Embryonic facial prominence (tissue), 1 donor: ENCODE results near the gene STRN4.
A peak's percentile ranks its signal among the peaks of the same experiment; 100 is the strongest.

Experiments used
- DNase-seq: peaks from one replicate; pipeline ENCODE4 v3.0.0-alpha.2; 2016; ENCODE audit errors: extremely low spot score

STRN4 gene

DNA sequence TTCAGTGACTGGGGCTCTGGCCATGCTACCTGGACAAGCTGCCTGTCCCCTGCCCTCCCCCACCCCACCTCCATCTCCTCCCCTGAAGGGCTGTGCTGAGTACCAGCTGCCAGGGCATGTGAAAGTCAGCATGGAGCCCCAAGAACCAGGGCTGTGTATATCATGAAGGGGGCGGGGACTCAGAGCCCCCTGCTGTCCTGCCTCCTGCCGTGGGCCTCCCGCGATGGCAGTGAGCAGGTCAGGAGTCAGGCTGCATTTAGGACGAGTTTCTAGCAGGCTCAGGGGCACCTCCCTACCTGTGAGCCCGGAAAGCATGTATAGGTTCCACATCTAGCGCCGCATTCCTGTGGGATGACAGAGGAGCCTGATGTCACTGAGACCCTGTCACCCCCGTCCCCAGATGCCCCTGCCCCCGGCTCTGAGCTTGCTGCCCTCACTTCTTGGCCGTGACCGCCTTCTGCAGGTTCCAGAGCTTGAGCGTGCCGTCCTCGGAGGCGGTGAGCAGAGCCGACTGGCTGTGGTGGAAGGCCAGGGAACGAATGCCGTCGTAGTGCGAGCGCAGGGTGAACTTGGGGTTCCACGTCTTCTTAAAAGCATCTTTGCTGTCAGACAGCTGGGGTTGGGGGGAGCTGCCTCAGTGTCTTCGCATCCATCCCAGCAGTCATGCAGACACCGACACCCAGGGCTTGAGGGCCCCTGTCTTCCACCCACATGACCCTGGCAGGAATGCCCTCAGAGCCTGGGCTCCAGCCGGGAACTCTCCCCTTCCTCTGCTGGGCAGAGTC is 21.0 kb downstream of the STRN4 start:
- no peak for DNase-seq

DNA sequence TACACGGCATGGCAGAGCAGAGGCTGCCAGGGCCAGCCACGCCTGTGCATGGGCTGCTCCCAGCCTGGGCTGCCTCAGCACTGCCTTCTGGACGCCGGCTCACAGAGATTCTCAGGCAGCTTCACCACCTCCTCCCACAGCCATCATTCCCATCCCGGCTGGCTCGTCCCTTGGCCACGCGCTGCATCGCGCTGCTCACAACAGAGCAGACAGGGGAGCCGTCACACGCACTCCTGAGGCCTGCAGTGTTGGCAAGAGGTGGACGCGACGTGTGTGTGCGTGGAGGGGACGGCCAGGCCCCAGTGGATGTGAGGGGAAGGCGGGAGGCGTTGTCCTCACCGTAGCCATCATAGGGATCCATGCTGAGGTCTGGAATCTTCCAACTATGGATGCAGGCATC is 21.8 kb downstream of the STRN4 start:
- no peak for DNase-seq

DNA sequence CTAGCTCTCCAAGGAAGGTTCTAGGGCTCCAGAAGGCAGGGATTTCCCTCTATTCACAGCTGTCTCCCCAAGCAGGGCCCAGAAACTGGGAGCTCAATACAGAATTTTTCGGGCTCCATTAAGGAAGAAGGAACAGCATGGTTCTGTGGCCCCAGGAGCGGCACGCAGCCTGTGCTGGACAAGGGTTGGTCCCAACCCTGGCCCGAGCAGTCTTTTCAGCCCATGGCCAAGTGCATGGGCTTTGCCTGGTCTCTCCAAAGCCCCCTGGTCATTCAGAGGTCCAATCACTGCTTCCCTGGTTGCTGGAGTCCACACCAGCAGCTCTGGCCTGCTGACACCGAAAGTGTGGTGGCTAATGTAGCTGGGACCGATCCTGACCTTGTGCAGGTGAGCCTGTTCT is 22.8 kb downstream of the STRN4 start:
- DNase-seq, result no peak

DNA sequence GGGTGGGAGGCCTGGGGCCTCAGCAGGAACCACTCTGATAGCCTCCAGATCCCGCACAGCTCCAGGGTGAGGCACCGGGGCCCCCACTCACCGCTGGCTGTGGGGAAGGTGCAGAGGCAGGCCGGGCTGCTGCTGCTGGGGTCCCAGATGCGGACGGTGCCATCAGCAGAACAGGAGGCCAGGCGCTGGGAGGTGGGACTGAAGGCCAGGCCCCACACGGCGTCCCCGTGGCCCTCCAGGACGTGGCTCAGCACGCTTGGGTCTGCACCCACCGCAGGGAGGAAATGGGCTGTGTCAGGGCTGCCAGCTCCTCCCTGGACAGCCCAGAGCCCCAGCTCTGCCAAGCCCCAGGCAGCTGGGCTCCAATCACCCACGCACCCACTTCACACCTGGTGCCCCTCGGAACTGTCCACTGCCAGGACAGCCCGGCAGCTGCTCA is 23.2 kb downstream of the STRN4 start:
- no peak for DNase-seq

GRCh38 chr19:46722421-46723022 is 23.7 kb downstream of the STRN4 start:
- no peak for DNase-seq

- DNase-seq, result no peak
Measured at GRCh38 chr19:46722004-46722380, 24.3 kb downstream of the STRN4 start.

DNA sequence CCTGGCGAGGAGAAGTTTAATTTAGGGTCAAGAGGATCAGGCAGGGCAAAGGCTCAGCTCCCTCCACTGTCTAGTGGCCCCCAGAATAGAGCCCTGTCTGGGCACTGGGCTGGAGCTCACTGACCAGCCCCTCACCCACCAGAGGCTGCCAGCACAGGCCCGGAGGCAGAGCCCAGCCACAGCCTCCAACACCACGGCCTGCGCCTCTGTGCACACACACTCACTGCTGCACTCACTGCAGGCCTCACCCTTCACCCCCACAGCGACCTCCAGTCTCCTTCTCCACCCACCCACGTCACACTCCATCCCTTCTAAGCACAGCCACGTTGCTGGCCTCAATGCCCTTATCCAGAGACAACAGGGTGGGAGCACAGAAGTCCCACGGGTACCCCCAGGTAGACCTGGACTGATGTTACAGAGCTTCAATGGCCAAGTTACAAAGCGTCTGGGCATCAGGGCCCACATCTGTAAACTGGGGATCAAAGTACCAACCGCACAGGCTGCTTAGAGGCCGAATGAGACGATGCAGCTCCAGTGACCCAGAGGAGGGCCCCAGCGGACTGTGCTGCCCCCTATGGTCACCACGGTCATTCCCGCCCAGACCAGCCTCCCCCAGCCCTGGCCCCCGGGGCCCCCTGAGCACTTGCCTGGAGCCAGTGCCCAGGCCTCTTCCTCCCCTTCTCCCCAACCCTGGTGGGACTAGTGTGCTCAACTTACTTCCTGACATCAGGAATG is 24.8 kb downstream of the STRN4 start:
- no peak for DNase-seq

GRCh38 chr19:46720503-46721239 is 25.6 kb downstream of the STRN4 start:
- no peak for DNase-seq

DNA sequence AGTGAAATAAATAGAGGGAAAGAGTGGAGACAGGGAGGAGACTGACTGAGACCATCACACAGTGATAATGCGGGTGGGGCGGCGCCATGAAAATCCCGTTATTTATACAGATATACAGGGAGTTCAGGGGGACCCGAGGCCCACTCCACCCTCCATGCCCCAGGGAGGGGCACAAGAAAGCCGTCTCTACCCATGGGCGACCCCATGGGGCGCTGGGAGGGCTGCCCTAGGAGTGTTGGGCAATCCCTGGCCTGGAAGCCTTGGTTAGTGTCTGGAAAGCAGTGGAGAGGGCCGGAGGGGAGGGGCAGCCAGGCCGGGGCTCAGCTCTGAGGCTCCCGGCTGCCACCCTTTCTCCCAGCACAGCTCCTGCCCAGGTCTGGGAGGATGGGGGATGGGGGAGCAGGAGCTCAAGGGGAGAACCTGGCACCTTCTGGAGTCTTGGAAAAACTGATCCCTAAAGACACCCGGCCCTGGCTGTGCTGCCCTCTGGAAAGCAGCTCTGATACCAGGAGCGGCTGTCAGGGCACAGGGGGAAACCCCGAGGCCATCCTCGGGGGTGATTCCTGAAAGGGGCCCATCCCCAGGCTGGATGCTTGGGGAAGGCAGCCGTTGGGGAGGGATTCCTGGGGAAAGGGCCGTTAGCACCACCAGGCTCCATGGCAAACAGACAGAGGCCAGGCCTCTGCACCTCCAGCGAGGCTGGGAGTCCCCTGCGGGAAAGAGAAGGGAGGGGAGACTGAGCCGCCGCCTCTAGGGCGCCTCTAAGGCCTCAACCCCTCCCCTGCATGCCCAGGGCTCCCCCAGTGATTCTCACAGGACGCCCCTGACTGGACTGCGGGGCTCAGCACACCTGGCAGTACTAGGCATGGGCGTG is 26.4 kb downstream of the STRN4 start:
- no peak for DNase-seq

DNA sequence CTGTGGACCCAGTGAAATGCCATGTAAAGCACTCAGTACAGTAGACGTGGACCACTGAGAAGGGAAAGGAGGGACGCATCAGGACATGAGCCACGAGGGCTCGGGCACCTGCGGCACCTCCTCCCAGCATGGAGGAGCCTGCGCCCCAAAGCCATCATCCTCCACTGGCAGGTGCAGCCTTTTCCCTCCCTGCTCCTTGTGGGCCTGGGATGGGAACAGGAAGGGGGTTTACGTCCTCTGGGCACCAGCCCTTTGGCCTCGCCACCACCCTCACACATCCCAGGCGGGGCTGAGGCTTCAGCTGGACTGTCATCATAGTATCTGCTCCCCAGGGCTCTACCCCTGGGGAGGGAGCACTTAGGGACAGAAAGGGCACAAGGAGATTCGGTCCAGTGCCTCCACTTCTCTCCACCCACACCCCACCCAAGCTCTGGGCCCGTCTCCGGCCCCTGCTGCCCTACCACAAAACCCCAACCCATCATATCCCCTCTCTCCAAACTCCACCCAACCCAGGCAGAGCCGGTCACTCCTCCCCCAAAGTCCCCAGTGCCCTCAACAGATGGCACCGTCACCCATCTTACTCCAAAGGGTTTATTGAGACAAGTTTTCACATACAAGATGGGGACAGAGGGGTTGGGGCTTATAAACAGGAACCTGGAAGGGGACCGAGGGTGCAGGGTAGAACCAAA is 27.2 kb downstream of the STRN4 start:
- DNase-seq, result no peak

DNA sequence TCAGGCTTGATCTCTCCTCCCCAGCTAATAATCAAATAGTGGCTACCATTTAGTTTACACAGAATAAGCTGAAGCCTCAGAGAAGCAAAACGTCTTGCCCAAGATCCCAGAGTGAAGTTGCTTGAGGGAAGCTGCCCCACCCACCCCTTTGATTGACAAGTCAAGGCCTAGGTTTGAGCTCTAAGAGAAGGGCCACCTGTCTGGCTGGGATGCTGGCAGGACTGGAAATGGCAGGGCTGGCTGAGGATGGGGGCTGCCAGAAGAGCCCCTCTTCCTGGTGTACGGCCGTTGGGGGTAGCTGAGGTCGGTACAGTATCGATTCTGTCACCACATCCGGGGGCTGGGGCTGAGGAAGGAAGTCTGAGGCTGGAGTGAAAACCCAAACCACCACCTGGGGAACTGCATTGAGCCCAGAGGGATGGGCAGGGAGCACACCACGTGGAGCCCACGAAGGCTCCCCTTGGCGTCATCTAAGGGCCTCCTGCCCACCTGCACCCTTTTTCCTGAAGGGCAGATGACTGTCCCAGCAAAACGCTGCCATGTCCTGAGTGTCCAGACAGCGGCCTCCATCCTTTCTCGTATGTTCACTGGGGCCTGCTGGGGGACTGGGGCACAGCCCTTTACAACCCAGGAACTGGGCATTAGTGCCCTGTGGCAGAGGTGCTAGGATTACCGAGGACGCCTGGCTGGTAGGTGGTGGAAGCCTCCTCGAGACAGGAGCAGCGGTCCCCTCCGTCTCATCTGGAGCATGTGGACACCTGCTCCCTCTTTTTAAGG is 27.9 kb downstream of the STRN4 start:
- DNase-seq, result no peak

DNA sequence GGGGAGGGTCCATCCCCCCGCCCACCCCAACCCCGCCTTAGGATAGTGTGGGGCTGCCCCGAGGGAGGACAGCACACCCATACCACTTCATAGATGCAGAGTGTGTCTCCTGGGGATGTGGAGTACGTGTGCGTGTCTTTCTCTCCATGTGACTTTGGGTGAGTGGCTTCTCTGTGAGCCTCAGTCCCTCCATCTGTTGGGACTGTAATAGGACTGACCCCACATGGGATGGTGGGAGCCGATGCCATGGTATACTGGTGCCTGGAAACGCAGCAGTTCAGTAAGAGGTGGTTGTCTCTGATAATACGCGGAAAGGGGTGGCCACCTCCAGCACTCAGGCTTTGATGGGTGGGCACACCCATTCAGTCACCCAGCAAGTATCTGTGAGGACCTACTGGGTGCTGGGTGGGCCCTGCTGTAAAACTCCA is 28.5 kb downstream of the STRN4 start:
- DNase-seq, result no peak

GRCh38 chr19:46717034-46717715 is 29.1 kb downstream of the STRN4 start, which contains the start of gene PRKD2:
Gene PRKD2 (minus strand): TSS chr19:46717114. CDS start chr19:46716370, 744 bp downstream.
- peak; percentile 86 for DNase-seq

- no peak for DNase-seq
Measured at GRCh38 chr19:46716672-46717033, 29.6 kb downstream of the STRN4 start.

GRCh38 chr19:46715975-46716671 is 30.1 kb downstream of the STRN4 start:
- no peak for DNase-seq

DNA sequence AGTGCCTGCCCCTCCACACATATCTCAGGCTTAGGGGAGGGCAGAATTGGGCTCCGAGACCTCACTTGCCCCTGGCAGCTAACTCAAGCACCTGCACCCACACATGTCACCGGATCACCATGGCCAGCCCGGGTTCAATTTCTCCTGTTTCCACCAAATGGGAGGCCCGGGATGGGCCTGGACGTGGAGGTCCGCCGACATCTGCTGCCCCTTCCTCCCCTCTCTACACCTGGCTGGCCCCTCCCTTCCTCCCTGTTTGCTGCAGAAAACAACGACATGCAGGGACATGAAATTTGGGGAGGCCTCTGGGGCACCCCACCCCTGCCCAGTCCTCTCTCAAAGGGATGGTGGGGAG is 30.7 kb downstream of the STRN4 start:
- no peak for DNase-seq

- no peak for DNase-seq
Measured at GRCh38 chr19:46714444-46715106, 31.7 kb downstream of the STRN4 start.
